Fibroblast of villous mesenchyme (primary cell): ENCODE data around the gene RTKN2. TPM values are rescaled to one million over a fixed set of nuclear protein-coding genes. Genes with fewer than 3 reads are reported as not detected.

Experiments used
- DNase-seq: peaks from one replicate; pipeline ENCODE4 v3.0.0-alpha.2; 2010; ENCODE audit warnings: low read depth
- H3K4me3 ChIP-seq: 2 replicates; pipeline ENCODE4 v1.5.1; 2011; ENCODE audit warnings: low read depth, mild to moderate bottlenecking, low read length
- total RNA-seq: library from RNA; depleted of rRNA; stranded (reverse); fragments of >200 nt; gene quantifications from 2 replicates; pipeline ENCODE4 v1.2.3, GENCODE V29; 2012
- TF ChIP-seq, protein P1 (sequence below): IDR thresholded peaks from 2 replicates; pipeline ENCODE4 v1.5.1; 2012; ENCODE audit warnings: low read depth, mild to moderate bottlenecking, low read length; ENCODE audit not compliant: insufficient read depth

RTKN2 gene
- total RNA-seq, 1 donor = 15.1 TPM

- TF ChIP-seq, protein P1, sequence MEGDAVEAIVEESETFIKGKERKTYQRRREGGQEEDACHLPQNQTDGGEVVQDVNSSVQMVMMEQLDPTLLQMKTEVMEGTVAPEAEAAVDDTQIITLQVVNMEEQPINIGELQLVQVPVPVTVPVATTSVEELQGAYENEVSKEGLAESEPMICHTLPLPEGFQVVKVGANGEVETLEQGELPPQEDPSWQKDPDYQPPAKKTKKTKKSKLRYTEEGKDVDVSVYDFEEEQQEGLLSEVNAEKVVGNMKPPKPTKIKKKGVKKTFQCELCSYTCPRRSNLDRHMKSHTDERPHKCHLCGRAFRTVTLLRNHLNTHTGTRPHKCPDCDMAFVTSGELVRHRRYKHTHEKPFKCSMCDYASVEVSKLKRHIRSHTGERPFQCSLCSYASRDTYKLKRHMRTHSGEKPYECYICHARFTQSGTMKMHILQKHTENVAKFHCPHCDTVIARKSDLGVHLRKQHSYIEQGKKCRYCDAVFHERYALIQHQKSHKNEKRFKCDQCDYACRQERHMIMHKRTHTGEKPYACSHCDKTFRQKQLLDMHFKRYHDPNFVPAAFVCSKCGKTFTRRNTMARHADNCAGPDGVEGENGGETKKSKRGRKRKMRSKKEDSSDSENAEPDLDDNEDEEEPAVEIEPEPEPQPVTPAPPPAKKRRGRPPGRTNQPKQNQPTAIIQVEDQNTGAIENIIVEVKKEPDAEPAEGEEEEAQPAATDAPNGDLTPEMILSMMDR = no peak
- no peak overlapping the region for H3K4me3 ChIP-seq
- DNase-seq = peak; percentile 96
Measured at GRCh38 chr10:62166331-62167131, 102.1 kb downstream of the RTKN2 start.

DNA sequence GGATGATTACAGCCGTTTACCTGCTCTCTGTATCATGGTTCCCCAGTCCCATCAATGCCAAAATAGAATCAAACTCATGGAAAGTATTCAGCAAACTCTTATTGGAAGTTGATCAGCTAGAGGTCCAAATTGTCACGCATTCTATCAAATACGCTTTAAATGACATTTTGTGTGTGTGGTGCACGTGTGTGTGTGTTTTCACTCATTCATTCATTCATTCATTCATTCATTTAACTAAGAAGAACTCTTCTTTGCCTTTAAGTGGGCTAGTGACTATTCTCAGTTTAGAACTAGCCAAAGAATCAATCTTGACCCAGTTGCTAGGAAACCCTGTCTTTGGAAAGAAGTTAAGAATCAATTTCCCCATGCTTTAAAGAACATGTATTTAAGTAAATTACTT lies 102.8 kb downstream of the RTKN2 start:
- no peak overlapping the region for H3K4me3 ChIP-seq
- TF ChIP-seq, protein P1 = no peak
- no peak for DNase-seq

- H3K4me3 ChIP-seq = no peak overlapping the region
- TF ChIP-seq, protein P1 = no peak
- DNase-seq = no peak
Measured at GRCh38 chr10:62163024-62163423, 105.6 kb downstream of the RTKN2 start.

- no peak overlapping the region for H3K4me3 ChIP-seq
- no peak for DNase-seq
- TF ChIP-seq, protein P1 = no peak
Measured at GRCh38 chr10:62162261-62162981, 106.2 kb downstream of the RTKN2 start.

DNA sequence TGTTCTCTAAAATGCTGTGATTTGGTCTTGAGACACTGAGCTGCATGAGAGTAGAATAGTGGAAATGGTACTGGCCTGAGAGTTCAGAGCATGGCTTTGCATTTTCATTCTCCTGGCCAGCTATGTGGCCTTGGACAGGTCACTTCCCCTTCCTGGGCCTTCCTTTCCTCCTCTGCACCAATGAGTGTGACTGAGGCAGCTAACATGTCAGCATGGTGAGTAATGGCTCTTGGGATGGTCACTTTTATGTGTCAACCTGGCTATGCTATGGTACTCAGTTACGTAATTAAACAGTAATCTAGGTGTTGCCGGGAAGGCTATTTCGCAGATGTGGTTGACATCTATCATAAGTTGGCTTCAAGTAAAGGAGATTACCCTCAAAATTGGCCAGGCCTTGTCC lies 109.3 kb downstream of the RTKN2 start:
- DNase-seq = no peak
- no peak overlapping the region for H3K4me3 ChIP-seq
- TF ChIP-seq, protein P1 = no peak

DNA sequence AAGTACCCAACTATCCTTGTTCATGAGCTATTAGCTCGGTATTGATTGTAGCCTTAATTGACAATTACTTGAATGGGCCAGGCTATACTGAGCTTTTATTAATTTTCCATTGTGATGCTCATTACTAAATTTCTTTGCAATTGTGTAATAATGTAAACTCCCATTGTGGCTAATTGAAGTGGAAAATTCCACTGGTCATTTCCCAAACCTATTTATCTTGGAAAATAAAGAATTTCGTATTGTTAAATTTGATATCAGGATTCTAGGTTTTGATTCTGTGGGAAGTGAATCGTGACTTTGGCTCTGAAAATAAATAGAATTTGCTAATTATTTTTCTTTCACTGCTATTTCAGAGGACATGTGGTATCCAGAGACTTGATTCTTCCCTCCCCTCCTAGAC lies 111.0 kb downstream of the RTKN2 start:
- no peak overlapping the region for H3K4me3 ChIP-seq
- TF ChIP-seq, protein P1 = no peak
- no peak for DNase-seq
